Left ventricle myocardium inferior (tissue), 1 donor: ENCODE measurements around the gene TP63. TPM values are rescaled to one million over a fixed set of nuclear protein-coding genes. Genes with fewer than 3 reads are reported as not detected.

Experiments
- DNase-seq: peaks from one replicate; pipeline ENCODE4 v3.0.0-alpha.2; 2020
- H3K27ac ChIP-seq: fragments of 200-600 bp; replicated peaks from 2 replicates; pipeline ENCODE4 v1.8.0; 2021
- H3K27me3 ChIP-seq: fragments of 200-600 bp; 2 replicates; pipeline ENCODE4 v1.8.0; 2021; ENCODE audit warnings: low read depth
- H3K36me3 ChIP-seq: fragments of 200-600 bp; 2 replicates; pipeline ENCODE4 v1.8.0; 2021
- H3K4me1 ChIP-seq: fragments of 200-600 bp; 2 replicates; pipeline ENCODE4 v1.8.0; 2021
- H3K4me3 ChIP-seq: fragments of 200-600 bp; 2 replicates; pipeline ENCODE4 v1.8.0; 2021; ENCODE audit warnings: mild to moderate bottlenecking, moderate library complexity
- H3K9me3 ChIP-seq: fragments of 200-600 bp; replicated peaks from 2 replicates; pipeline ENCODE4 v1.8.0; 2021
- intact Hi-C: fragments of 100-400 bp; cut with micrococcal nuclease; formaldehyde crosslinking; loops from one replicate; pipeline ENCODE4 v1.11.0; 2022
- total RNA-seq: library from RNA; stranded (reverse); fragmentation: NEBNext Ultra II Directional; extraction: Animal tissue kit (Norgen Biotek cat#: 25700); gene quantifications from one replicate; pipeline ENCODE4 v1.2.1, GENCODE V29; 2021
- TF ChIP-seq, protein P1 (sequence below): fragments of 200-600 bp; IDR thresholded peaks from 2 replicates; pipeline ENCODE4 v1.8.0; 2021; ENCODE audit warnings: antibody characterized with exemption, mild to moderate bottlenecking, borderline replicate concordance
- donor health status: DM: no; HTN: yes; CAD: no; lungs with severe emphysema.

Gene TP63
- total RNA-seq, 1 donor from 2014 or later: 0.14 TPM

DNA sequence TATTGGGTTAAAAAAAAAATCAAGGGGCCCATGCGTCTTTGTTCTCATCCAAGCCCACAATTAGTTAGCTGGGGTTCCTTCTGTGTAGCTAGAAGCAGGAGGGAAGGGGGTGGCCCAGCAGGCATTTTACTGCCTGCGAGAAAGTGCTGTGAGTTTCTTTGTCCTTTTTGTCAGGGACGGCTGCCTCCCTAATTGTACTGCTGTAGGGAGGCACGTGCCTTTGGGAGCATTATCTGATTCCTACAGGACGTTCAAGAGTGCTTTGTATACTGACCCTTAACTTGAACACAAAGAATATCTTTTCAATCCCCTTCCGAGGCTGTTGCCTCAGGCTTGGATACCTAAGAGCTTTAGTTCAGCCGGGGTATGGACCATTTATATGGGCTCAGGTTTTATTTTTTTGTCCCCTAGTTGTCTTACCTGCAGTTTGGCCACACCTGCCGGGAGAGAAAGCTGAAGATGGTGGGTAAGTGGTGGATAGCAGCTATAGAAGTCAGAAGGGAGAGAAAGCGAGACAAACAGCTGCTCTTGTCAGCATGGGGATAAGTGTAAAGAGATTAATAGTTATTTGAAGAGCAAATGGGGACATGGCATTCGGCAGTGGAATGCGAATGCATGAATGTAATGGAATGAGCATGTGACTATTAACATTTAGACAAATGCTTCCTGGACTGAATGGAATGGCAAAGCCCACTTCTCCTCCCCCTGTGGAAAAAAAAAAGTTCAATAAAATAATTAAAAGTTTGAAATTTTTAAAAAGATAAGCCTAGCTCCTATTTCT lies 175.2 kb downstream of the TP63 start:
- Histone ChIP-seq H3K27me3 (no peaks in the 10 kb centered on the region), H3K4me1 (peaks cover 10% of the 10 kb centered on the region), H3K4me3 (no peak overlapping the region), H3K36me3 (no peaks in the 10 kb centered on the region), H3K27ac (no peak overlapping the region), H3K9me3 (no peaks in the 10 kb centered on the region)
- TF ChIP-seq, protein P1, sequence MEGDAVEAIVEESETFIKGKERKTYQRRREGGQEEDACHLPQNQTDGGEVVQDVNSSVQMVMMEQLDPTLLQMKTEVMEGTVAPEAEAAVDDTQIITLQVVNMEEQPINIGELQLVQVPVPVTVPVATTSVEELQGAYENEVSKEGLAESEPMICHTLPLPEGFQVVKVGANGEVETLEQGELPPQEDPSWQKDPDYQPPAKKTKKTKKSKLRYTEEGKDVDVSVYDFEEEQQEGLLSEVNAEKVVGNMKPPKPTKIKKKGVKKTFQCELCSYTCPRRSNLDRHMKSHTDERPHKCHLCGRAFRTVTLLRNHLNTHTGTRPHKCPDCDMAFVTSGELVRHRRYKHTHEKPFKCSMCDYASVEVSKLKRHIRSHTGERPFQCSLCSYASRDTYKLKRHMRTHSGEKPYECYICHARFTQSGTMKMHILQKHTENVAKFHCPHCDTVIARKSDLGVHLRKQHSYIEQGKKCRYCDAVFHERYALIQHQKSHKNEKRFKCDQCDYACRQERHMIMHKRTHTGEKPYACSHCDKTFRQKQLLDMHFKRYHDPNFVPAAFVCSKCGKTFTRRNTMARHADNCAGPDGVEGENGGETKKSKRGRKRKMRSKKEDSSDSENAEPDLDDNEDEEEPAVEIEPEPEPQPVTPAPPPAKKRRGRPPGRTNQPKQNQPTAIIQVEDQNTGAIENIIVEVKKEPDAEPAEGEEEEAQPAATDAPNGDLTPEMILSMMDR: no peak
- no peak for DNase-seq
- intact Hi-C loops: no loop called here

DNA sequence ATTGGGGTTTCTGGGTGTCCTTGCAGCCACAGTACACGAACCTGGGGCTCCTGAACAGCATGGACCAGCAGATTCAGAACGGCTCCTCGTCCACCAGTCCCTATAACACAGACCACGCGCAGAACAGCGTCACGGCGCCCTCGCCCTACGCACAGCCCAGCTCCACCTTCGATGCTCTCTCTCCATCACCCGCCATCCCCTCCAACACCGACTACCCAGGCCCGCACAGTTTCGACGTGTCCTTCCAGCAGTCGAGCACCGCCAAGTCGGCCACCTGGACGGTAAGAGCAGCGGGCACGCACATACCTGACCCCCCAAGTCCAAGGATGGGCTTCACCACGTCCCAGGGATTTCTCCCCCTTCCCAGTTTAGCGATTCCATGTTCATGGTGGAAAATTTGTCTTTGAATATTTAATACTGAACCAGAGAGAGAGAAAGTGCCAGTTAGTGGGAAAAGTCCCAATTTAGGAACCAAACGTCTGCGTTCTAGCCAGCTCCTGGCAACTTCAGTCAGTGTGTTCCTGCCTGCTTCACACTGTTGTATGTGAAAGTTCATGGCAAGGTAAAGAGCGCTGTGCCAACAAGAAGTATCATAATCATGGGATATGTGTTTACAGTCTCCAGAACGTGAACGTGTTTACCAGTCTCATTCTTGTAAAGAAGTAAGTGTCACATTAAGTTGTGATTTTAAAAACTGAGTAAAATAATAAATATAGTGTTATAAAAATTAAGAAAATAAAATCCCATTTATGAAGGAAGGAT lies 177.2 kb downstream of the TP63 start:
- no peak overlapping the region for H3K4me3 ChIP-seq
- no peaks in the 10 kb centered on the region for H3K36me3 ChIP-seq
- DNase-seq: no peak
- peaks cover 10% of the 10 kb centered on the region for H3K4me1 ChIP-seq
- no peak overlapping the region for H3K27ac ChIP-seq
- TF ChIP-seq, protein P1: no peak
- intact Hi-C loops: no loop called here
- H3K27me3 ChIP-seq: no peaks in the 10 kb centered on the region
- no peaks in the 10 kb centered on the region for H3K9me3 ChIP-seq

DNA sequence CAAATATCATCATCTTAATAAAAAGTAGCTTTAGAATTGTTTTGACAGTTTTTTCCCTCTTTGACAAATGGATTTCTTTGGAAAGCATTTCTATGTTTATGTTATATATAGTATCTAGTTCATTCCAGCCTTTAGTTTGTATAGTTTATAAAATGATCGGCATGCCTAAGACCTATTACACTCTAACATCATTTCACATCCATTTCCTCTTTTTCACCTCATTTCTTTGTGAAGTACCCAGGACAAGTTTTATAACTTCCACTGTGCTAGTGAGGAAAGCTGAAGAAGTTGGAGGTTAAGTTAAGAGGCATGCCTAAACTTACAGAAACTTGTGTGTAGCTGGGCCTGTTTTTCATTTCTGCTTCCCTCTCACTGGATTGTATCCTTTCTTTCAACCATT lies 178.4 kb downstream of the TP63 start:
- H3K27me3 ChIP-seq: no peaks in the 10 kb centered on the region
- H3K36me3 ChIP-seq: no peaks in the 10 kb centered on the region
- DNase-seq: no peak
- intact Hi-C loops: no loop called here
- no peak overlapping the region for H3K27ac ChIP-seq
- peaks cover 19% of the 10 kb centered on the region for H3K4me1 ChIP-seq
- H3K4me3 ChIP-seq: no peak overlapping the region
- TF ChIP-seq, protein P1: no peak
- H3K9me3 ChIP-seq: no peaks in the 10 kb centered on the region

DNA sequence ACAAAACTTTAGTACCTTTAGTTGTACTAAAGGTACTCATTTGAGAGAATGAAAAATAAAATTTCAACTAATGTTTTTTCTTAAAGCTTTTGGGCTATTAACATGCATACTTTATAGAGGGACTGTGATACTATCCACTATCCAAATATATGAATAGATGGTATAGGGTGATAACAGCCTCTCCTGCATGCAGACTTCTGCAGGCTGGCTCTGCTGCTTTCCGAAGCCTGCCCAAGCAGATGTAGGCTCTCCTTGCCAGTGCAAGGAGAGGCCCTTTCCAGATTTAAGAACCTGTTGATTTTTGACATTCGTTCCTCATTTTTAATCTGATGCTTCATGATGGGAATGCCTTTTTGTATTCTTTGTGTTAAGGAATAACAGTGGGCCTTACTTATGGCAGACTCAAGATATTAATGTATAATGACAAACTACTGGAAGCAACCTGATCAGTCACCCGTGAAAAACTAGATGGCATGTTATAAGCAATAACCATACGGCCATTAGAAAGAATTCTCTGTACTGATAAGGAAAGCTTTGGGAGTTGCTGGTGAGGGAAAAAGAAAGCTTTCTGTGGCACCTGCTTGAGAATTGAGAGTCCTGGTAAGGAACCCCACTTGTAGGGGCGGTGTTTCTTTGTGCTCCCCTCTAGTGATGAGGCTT lies 181.7 kb downstream of the TP63 start:
- H3K9me3 ChIP-seq: no peaks in the 10 kb centered on the region
- peaks cover 12% of the 10 kb centered on the region for H3K4me1 ChIP-seq
- intact Hi-C loops: no loop called here
- H3K4me3 ChIP-seq: no peak overlapping the region
- H3K27ac ChIP-seq: no peak overlapping the region
- H3K27me3 ChIP-seq: no peaks in the 10 kb centered on the region
- no peaks in the 10 kb centered on the region for H3K36me3 ChIP-seq
- DNase-seq: no peak
- TF ChIP-seq, protein P1: no peak

DNA sequence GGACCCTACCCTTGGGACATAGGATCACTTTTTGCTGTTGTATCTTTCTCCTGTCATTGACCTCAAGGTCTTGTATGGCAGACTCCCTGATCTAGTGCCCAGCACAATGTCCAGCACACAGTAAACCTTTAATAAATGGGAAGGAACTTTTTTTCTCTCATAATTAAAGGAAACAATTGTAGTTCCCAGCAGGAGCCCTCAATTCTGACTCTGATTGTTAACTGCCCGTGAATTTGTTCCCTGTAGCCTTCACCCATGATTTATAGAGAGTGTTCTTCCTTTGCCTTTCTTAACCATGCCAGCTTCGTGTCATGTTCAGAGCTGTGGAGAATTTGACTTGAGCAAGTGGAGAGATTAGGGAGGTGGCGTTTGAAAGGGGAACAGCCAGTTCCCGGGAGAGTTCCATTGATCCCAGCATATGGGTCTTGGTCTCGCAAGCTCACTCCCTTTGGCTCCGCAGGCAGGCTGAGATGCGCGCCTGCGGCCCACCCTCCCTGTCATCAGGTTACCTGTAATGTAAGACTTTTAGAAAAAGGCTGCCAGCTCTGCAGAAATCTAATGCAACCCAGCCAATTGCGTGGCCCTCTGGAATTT lies 182.6 kb downstream of the TP63 start:
- no peak overlapping the region for H3K4me3 ChIP-seq
- intact Hi-C loops: no loop called here
- TF ChIP-seq, protein P1: no peak

More for the DNA sequence above, 182.6 kb downstream of the TP63 start:
- Histone ChIP-seq H3K27me3 (no peaks in the 10 kb centered on the region), H3K9me3 (no peaks in the 10 kb centered on the region), H3K36me3 (no peaks in the 10 kb centered on the region), H3K4me1 (peaks cover 12% of the 10 kb centered on the region), H3K27ac (no peak overlapping the region)
- DNase-seq: no peak
